HuH-7 (cell line): ENCODE data around the gene CDK6.
A peak's percentile ranks its signal among the peaks of the same experiment; 100 is the strongest.
"Not testable (repeated sequence)": the region's sequence is repeated elsewhere in the genome, so short reads cannot be mapped to it uniquely, and the experiment has no call there.

Experiments
- DNase-seq: peaks from one replicate; pipeline ENCODE4 v3.0.0; 2011; ENCODE audit warnings: low spot score

Gene CDK6

DNA sequence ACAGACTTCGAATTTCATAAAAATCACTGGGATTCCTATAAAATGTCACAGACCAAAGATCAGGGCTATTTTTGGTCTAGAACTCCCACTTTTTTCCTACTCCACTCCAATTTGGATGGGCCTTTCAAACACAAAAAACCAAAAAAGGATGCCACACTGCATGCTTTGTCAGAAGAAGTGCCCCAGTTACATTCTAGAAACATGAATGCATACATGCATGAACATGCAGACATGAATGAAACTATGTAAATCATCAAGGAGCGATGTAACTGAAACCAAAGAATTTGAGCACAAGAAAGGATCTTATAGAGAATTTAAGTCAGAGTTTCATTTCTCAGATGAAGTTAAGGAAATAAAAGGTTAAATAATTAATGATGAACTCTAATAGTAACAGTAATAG lies 214.3 kb downstream of the CDK6 start:
- DNase-seq, result no peak

DNA sequence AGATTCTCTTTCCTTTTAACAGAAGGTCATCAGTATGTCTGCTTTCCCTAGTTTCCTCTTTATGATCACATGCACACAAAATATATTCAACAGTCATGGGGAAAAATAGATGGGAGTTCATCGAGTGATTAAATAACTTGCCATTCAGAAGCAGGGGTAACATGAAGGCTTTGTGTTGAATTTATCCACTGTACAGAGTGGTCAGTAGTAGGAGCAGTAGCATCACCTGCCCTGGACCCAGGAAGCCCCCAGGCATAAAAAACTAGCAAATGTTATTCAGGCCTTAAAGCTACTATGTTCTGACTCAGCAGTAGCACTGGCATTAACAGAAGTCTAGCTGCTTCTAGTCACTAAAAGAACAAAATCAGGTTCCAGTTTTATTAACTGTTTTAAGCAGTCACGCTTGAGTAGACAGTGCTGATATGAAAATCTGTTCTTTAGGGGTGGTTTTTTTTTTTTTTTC lies 214.8 kb downstream of the CDK6 start:
- DNase-seq, result no peak

DNA sequence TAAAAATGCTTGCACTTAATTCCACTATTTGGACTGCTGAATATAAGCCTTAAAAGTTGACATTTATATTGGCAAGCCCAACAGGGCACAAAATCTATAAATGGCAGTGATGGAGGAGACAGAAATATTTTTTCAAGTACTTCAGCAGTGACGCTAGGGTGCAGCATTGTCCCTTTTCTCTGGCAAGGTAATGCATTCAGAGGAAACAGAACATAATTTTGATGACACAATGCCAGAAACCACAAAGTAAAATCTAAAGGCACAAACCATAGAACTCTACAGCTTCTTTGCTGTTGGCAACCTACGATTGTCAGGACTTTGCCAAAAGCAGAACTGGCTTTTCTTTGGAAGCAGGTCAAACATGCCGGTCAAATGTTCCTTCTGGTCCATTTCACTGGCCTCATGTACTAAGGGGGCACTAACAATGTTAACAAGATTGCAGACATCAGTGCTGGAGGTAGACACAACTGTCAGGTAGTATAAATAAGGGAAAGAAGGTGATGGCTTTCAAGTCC lies 215.3 kb downstream of the CDK6 start:
- DNase-seq, result peak; percentile 21

DNA sequence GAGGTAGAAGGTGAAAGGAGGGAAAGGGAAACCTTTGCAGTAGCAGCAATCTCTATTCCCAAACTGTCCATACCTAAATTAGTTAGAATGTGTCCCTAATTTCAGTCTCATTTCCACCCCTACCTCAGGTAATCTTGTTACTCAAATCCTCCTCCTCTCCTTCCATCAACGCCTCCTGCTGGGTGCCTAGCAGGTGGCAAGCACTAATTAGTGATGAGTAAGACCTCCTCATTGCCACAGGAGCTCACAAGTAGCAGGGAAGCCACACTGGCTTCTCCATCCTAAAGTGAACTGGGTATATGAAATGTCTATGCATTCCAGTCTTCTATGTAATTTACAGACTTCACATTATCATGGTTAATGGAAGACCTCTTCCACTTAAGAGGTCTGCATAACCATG lies 220.5 kb downstream of the CDK6 start:
- DNase-seq, result no peak

DNA sequence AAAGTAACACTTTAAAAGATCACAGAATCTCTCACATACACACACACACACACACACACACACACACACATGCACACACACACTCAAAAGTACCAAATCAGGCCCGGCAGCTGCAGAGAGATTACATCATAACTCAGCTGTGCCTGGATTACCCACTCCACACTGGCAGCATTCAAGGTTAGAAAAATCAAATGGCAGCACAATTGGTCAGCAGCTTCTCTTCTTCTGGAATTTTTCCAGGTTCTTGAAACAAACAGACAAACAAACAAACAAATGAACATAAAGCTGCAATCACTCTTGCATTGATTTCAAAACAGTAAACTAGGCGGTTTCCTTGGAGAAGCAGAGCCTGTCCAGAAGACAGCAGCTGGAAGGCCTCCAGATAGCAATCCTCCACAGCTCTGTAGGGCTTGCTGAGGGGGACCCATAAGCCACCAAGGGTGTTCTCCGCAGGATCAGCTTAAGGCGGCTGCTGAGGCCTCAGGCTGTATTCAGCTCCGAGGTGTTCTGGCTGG lies 221.7 kb downstream of the CDK6 start:
- DNase-seq, result no peak

DNA sequence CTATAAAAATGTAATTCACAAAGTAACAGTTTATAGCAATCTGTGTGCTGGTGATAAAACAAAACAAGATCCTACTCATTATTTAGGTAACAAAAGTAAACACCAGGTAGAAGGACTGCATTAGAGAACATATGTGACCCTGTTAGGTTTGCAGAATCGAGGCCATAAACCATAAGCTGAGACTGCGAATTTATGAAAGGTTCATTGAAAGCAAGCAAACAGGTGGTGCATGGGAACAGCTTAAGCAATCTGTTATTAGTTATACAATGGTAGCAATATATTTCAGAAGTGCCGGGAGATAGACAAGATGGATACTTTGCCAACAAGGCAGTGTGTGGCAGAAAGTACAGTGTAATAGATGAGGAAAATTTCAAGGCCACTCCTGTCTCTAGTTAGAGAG lies 222.7 kb downstream of the CDK6 start:
- DNase-seq, result no peak

DNA sequence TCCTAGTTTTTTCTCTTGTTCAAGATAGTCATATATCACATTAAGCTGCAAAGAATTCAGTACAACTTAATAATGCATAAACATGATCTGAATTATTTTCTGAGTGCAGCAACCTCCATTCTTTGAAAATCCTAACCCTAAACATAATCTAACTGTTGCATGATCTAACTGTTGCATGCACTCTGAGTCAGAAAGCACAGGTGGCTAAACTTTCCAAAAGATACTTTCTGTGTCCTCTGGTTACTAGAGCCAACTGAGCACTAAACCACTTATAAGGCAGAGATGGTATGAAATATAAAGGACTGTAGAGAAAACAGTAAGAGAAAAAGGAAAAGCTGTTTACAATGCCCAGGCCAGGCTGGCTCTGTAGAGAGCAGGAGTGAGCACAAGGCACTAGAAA lies 223.2 kb downstream of the CDK6 start:
- DNase-seq, result no peak

DNA sequence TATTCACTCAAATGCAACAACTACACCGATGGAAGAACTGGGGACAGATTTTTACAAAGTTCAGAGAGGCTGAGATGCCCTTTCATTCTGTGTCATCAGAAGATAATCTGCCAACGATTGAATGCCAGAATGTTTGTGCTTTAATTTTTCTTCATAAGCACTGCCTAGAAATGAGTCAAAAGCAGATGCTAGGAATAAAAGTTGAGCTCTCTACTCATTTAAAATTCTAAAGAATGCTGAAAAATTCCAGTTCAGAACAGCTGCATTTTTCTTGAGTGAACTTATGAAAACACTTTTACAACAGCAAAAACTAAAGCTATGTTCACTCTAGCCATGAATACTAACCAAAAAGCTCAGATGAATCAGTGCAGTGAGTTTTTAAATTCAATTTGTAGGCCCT lies 223.9 kb downstream of the CDK6 start:
- DNase-seq, result no peak

DNA sequence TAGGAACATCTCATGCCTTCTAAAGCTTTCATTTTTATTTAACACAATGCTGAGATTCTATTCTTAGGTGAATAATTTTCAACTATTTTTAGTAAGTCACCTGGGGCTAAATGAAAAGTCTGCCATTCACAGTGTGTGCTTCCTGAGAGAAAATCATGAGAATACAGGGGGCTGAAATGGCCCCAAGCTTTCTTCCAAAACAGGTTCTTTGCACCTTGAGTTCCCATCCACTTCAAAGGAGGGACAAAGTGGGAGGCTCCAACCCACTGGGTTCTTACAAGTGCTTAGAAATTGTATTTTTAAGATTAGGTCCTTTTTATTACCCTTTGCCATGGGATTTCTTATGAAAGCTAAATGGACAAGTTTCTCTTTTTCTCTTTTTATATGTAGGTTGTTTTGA lies 224.6 kb downstream of the CDK6 start:
- no peak for DNase-seq

DNA sequence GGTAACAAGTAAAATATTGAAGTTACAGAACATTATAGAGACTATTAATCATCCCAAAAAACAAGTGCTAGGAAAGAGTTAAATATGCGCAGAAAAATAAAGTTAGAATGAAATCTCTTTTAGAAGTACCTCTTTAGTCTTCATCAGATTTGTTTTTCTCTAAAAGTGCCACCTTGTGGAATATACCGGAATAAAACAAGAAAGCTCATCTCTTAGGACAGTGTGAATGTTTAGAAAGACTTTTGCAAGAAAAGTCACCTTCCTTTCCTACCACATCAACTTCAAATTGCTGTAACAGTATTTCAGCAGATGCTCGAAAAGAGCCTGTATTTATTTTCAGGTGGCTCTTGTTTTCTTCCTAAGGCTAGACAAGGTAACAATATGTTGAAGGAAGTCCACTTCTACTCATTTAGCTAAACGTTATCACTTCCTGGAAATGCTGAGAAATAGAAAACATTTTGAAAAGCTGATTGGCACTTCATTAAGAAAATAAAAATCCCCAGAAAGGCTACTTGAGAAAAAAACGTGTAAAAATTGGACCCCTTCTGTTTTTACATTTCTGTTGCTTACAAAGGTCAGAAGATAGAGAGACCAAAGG lies 226.4 kb downstream of the CDK6 start:
- no peak for DNase-seq

DNA sequence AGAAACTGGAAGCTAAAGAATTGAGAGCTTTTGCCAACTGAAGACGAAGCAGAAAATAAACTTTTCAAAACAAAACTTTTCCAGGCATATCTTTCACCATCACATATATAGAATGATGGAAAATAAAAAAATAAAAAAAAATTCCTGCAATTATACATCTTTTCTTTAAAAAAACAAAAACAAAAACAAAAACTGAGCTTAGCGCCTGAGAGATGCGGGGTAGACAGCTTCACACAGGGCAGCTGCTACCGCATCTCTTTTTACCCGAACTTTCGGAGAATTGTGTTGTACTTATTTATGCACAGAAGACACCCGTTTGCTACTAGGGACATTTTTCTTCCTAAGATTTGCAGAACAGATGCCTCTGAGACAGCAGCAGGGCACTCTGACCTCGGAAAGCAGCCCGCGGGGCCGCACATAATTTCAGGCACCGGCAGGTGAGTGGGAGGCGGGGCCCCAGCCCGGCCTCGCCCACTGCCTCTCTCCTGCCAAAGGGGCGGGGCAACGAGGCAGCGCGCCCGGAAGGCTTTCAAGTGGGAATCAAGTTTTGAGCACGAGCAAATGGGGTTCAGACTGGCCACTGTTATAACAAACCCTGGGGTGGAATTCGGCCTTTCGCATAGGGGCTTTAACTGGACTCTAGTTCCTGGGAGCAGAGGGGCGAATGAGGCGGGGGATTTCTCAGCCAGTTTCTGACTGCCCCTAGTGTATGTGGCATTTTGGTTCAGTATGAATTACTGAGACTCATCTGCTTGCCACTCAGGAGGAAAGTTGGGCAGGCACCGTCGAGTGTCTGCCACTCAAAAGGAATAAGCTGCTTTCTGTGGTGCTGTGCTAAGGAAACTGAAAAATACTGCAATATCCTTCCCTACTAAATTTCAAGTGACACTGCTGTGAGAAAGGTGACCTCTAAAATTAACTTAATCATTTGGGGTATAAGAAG lies 227.7 kb downstream of the CDK6 start:
- DNase-seq, result no peak

DNA sequence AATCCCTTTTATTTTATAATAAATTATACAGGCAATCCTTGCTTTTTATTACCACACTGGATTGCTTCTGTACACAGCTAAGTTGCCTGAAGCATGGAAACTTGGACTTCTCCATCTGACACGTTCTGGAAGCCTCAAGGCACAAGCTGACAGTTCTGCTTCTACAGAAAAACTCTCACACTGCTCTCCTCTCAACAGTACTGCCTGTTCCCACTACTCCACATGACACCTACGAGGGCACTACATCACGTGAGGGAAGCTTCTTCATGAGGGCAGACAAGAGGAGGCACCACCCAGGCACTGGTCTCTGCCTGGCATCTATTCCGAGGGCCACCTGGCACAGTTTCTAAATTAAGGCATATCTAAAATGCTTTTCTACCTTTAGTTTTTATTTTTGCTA lies 229.4 kb downstream of the CDK6 start:
- DNase-seq, result no peak

- not testable (repeated sequence) for DNase-seq
Observed at GRCh38 chr7:92604517-92604916, 231.9 kb downstream of the CDK6 start.

DNA sequence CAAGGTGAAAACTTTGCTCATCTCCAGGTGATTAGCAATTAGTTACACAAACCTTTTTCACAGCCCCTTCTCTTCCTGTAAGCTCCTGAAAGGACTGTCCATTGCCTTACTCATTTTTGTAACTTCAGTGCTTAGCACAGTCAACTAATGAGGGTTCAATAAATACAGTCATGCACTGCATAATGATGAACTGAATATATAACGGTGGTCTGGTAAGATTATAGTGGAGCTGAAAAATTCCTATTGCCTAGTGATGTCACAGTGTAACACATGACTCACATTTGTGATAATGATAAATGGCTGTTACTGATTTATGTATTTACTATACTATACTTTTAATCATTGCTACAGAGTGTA lies 233.3 kb downstream of the CDK6 start:
- no peak for DNase-seq

GRCh38 chr7:92602352-92603088 lies 233.9 kb downstream of the CDK6 start:
- DNase-seq, result no peak

DNA sequence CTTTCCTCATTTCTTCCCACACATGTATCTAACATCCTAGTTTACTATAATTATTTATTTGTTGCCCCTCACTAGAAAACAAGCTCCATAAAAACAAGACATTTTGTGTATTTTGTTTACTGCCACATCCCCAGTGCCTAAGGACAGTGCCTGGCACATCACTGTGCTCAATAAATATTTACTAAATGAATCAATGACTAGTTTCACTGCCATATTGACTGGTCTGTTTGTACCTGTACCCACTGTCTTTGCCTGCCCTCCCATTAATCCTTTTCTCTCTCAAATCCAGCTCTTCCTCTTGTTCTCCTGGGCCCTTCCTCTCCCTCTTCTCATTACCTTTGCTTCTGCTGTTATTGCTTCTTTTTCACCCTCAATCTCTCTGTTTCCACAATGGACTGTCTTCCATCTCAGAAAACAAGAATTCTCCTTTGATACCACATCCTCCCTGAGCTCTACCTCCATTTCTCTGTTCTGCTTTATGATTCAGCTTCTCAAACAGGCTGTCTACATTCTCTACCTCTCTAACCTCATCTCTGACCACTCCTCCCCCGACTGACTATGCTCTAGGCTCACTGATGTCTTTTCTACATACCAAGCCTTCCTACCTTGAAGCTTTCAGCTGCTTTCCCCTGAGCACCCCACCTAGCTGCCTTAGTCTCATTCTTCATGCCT lies 237.9 kb downstream of the CDK6 start:
- no peak for DNase-seq

DNA sequence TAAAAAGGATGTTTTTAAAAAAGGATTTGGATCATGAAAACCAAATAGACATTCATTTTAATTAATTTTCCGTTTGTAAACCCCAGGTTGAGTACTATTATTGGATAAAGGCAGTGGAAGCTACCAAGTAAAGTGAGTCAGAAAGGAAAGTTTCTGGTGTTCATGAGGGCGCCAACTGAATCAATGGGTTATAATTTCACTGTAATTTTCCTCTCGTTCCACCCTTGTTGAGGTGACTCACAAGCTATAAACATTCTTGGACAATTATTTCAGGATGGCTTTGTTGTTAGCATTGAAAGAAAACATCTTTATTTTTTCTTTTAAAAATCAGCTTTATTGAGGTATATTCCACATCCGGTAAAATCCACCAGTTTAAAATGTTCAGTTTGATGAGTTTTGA lies 241.1 kb downstream of the CDK6 start:
- no peak for DNase-seq

GRCh38 chr7:92594746-92595145 lies 241.6 kb downstream of the CDK6 start:
- DNase-seq, result no peak

GRCh38 chr7:92590711-92591310 lies 245.6 kb downstream of the CDK6 start:
- no peak for DNase-seq

DNA sequence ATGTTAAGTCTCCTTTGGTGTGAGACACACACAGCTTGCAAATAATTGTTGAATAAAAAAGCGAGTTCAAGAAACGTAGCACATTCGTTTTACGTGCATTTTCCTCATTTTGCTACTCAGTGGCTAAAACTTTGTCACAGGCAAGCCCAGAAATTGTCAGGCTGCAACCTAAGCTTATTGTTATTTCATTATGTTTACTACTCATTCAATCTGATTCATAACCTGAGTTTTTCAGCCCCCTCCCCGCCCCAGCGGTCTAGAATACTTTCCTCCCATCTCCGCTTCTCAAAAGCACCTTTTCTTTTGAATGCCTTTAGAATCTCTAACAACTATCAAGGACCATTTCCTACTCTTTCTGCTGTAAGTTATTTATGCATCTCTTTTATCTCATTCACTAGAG lies 247.3 kb downstream of the CDK6 start:
- DNase-seq, result no peak

- DNase-seq, result no peak
Observed at GRCh38 chr7:92588561-92588960, 247.8 kb downstream of the CDK6 start.

DNA sequence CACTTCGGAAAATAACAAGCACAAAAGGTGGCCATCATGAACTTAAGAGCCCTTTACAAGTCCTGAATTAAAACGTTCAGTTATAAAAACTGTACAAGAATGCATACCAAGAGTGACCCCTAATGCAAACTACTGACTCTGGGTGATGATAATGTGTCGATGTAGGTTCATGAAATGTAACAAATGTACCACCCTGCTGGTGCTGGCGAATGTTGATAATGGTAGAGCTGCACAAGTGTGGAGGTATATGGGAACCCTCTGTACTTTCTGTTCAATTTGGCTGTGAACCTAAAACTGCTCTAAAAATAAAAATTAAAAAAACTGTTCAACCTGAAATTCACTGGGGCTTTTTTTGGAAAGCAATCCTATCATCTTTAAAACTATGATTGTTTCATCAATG lies 249.5 kb downstream of the CDK6 start:
- DNase-seq, result no peak
